ENCODE measurements around the gene PCMTD2. TPM values are rescaled to one million over a fixed set of nuclear protein-coding genes. Genes with fewer than 3 reads are reported as not detected.

PCMTD2 gene
- total RNA-seq, 6 experiments from 2014 or later: 15.7 to 21.9 (median 18.1) TPM

GRCh38 chr20:64210656-64211369 lies 44.7 kb upstream of the PCMTD2 start:
- no peak for TF ChIP-seq CTCF (IDR thresholded peaks at IDR 0.05)
- DNase-seq: no peak
- Mint-ChIP-seq H3K9me3 (no peaks in the 10 kb centered on the region), H3K27me3 (ENCODE audit: insufficient read depth) (peaks cover 61% of the 10 kb centered on the region), H3K36me3 (ENCODE audit: low read depth) (no peaks in the 10 kb centered on the region), H3K4me1 (ENCODE audit: low read depth) (peaks cover 7% of the 10 kb centered on the region), H3K4me3 (no peak overlapping the region), H3K27ac (no peak overlapping the region)

DNA sequence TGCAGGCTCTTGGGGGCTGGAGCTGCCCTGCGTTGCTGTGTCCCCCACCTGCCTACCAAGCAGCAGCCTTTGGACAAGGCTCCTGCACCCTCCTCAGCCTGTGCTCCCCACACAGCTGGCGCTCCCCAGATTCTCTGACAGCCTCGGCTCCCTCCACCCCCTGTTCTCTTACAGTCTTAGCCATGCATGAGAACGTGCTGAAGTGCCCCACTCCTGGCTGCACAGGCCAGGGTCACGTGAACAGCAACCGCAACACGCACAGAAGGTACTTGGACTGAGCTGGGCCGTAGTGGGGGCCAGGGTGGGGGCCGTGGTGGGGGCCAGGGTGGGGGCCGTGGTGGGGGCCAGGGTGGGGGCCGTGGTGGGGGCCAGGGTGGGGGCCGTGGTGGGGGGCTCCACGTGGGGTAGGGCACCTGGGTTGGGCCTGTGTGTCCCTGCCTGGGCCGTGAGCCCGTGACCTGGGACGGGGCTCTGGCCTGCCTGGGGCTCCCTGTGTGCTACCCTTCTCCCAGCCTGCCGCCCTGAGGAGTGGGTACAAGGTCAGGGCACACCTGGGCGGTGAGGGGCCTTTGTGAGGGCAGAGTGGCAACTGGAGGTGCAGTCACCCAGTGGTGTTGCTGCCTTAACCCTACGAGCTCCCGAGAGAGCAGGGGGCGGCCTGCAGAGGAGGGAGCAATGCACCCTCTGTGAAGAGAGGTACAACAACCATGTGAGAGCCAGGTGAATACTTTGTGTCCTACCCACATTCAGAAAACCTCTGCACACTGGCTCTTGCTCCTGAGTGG lies 43.5 kb upstream of the PCMTD2 start:
- no peak for TF ChIP-seq CTCF (IDR thresholded peaks at IDR 0.05)
- H3K4me1 Mint-ChIP-seq (ENCODE audit: low read depth): peaks cover 7% of the 10 kb centered on the region
- H3K27me3 Mint-ChIP-seq (ENCODE audit: insufficient read depth): peaks cover 69% of the 10 kb centered on the region
- H3K9me3 Mint-ChIP-seq: no peaks in the 10 kb centered on the region
- H3K27ac Mint-ChIP-seq: no peak overlapping the region
- no peak overlapping the region for H3K4me3 Mint-ChIP-seq
- H3K36me3 Mint-ChIP-seq (ENCODE audit: low read depth): no peaks in the 10 kb centered on the region
- no peak for DNase-seq

DNA sequence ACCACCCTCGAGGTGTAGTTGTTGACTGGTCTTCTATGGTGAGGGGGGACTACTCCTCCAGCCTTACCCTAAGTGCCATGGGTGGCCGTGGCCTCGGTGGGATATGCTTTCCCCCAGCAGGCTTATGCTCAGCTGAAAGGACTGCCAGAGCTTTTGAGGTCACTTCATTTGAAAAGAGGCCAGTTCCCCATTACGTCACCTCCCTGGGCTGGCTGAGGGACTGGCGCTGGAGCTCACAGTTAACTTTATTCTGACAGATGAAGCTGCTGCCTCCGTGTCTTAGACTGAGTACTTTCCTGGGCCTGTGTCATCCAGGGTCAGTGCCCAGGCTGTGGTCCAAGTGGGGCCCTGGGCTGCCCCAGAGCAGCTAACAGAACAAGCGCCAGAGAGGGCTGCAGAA lies 42.8 kb upstream of the PCMTD2 start:
- Mint-ChIP-seq H3K27ac (peak overlapping the region; percentile 38; the same call in 1 of the 2 replicates), H3K9me3 (no peaks in the 10 kb centered on the region), H3K4me1 (ENCODE audit: low read depth) (peaks cover 7% of the 10 kb centered on the region), H3K36me3 (ENCODE audit: low read depth) (no peaks in the 10 kb centered on the region), H3K4me3 (no peak overlapping the region), H3K27me3 (ENCODE audit: insufficient read depth) (peaks cover 71% of the 10 kb centered on the region)
- TF ChIP-seq CTCF (IDR thresholded peaks at IDR 0.05): no peak
- peak; percentile 40 for DNase-seq

GRCh38 chr20:64214113-64214512 lies 41.4 kb upstream of the PCMTD2 start:
- Mint-ChIP-seq H3K27ac (no peak overlapping the region), H3K4me3 (no peak overlapping the region), H3K4me1 (ENCODE audit: low read depth) (peaks cover 7% of the 10 kb centered on the region), H3K36me3 (ENCODE audit: low read depth) (no peaks in the 10 kb centered on the region), H3K27me3 (ENCODE audit: insufficient read depth) (peaks cover 65% of the 10 kb centered on the region), H3K9me3 (no peaks in the 10 kb centered on the region)
- no peak for TF ChIP-seq CTCF (IDR thresholded peaks at IDR 0.05)
- DNase-seq: no peak

GRCh38 chr20:64214952-64215351 lies 40.6 kb upstream of the PCMTD2 start:
- Mint-ChIP-seq H3K4me3 (no peak overlapping the region), H3K27ac (no peak overlapping the region), H3K27me3 (ENCODE audit: insufficient read depth) (peaks cover 59% of the 10 kb centered on the region), H3K4me1 (ENCODE audit: low read depth) (peaks cover 7% of the 10 kb centered on the region), H3K36me3 (ENCODE audit: low read depth) (no peaks in the 10 kb centered on the region), H3K9me3 (no peaks in the 10 kb centered on the region)
- no peak for TF ChIP-seq CTCF (IDR thresholded peaks at IDR 0.05)
- DNase-seq: no peak

Measured in HFFc6 (cell line).